Gastroesophageal sphincter (tissue), 2 donors: ENCODE data around the gene PI4KA.

Experiments used
- POLR2A ChIP-seq, 2 donors: fragments of 450-650 bp; IDR thresholded peaks; one replicate each; pipeline ENCODE4 v1.6.1; 2017; ENCODE audit warnings: antibody characterized with exemption in 2 of 2, mild to moderate bottlenecking in 2 of 2, moderate library complexity in 1 of 2
- POLR2AphosphoS5 ChIP-seq: sonication (generic); formaldehyde crosslinking; IDR thresholded peaks from one replicate; pipeline ENCODE4 v1.6.1; 2017; ENCODE audit warnings: antibody characterized with exemption

- TF ChIP-seq POLR2A (IDR thresholded peaks at IDR 0.05): no peak
- TF ChIP-seq POLR2AphosphoS5: no peak
Observed at GRCh38 chr22:20825624-20826023, 33.0 kb downstream of the PI4KA start.
